ENCODE data around the gene PPP1R13B. TPM values are rescaled to one million over a fixed set of nuclear protein-coding genes. Genes with fewer than 3 reads are reported as not detected.
A peak's percentile ranks its signal among the peaks of the same experiment; 100 is the strongest.
"Not testable (repeated sequence)": the region's sequence is repeated elsewhere in the genome, so short reads cannot be mapped to it uniquely, and the experiment has no call there.

The PPP1R13B gene
- total and polyA plus RNA-seq, 2 donors from 2014 or later, result 15.1 to 69.4 TPM

GRCh38 chr14:103692159-103692558, 155.2 kb downstream of the PPP1R13B start:
- Histone ChIP-seq H3K36me3 (ENCODE audit: control insufficient read depth in 2 of 3, insufficient read depth in 3 of 3, low read length in 3 of 3) (peaks cover 7 to 34% (median 8%) of the 10 kb centered on the region in 3 donors), H3K27ac (ENCODE audit: low read depth in 2 of 2, low read length in 2 of 2) (no peak overlapping the region), H3K4me1 (ENCODE audit: control insufficient read depth in 2 of 3, insufficient read depth in 2 of 3, low read depth in 1 of 3, low read length in 3 of 3) (peaks cover 0 to 4% (median 2%) of the 10 kb centered on the region in 3 donors), H3K9ac (ENCODE audit: low read length in 3 of 3) (no peak overlapping the region), H3K27me3 (ENCODE audit: control insufficient read depth, insufficient read depth, low read length) (no peaks in the 10 kb centered on the region), H3K4me3 (ENCODE audit: low read length in 3 of 3) (no peak overlapping the region), H3K9me3 (ENCODE audit: control insufficient read depth in 2 of 3, insufficient read depth in 1 of 3, low read length in 3 of 3) (no peaks in the 10 kb centered on the region)
- intact Hi-C loops (cut with DNase I), result no loop called here
- TF ChIP-seq, protein P1, sequence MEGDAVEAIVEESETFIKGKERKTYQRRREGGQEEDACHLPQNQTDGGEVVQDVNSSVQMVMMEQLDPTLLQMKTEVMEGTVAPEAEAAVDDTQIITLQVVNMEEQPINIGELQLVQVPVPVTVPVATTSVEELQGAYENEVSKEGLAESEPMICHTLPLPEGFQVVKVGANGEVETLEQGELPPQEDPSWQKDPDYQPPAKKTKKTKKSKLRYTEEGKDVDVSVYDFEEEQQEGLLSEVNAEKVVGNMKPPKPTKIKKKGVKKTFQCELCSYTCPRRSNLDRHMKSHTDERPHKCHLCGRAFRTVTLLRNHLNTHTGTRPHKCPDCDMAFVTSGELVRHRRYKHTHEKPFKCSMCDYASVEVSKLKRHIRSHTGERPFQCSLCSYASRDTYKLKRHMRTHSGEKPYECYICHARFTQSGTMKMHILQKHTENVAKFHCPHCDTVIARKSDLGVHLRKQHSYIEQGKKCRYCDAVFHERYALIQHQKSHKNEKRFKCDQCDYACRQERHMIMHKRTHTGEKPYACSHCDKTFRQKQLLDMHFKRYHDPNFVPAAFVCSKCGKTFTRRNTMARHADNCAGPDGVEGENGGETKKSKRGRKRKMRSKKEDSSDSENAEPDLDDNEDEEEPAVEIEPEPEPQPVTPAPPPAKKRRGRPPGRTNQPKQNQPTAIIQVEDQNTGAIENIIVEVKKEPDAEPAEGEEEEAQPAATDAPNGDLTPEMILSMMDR (IDR thresholded peaks at IDR 0.05; ENCODE audit: borderline replicate concordance, extremely low read depth, insufficient read depth), result no peak
- FAIRE-seq, result no peak
- DNase-seq, result no peak

- H3K27ac ChIP-seq (ENCODE audit: low read depth in 2 of 2, low read length in 2 of 2); H3K27me3 ChIP-seq (ENCODE audit: control insufficient read depth, insufficient read depth, low read length); H3K4me3 ChIP-seq (ENCODE audit: low read length in 3 of 3); H3K9ac ChIP-seq (ENCODE audit: low read length in 3 of 3); H3K4me1 ChIP-seq (ENCODE audit: control insufficient read depth in 2 of 3, insufficient read depth in 2 of 3, low read depth in 1 of 3, low read length in 3 of 3); H3K9me3 ChIP-seq (ENCODE audit: control insufficient read depth in 2 of 3, insufficient read depth in 1 of 3, low read length in 3 of 3); intact Hi-C loops (cut with DNase I); FAIRE-seq; DNase-seq: not testable (repeated sequence)
- peaks cover 7 to 34% (median 10%) of the 10 kb centered on the region in 3 donors for H3K36me3 ChIP-seq (ENCODE audit: control insufficient read depth in 2 of 3, insufficient read depth in 3 of 3, low read length in 3 of 3)
Observed at GRCh38 chr14:103691655-103692054, 155.7 kb downstream of the PPP1R13B start.

- Histone ChIP-seq H3K4me3 (ENCODE audit: low read length in 3 of 3) (no peak overlapping the region), H3K9me3 (ENCODE audit: control insufficient read depth in 2 of 3, insufficient read depth in 1 of 3, low read length in 3 of 3) (no peaks in the 10 kb centered on the region), H3K4me1 (ENCODE audit: control insufficient read depth in 2 of 3, insufficient read depth in 2 of 3, low read depth in 1 of 3, low read length in 3 of 3) (no peaks in the 10 kb centered on the region), H3K36me3 (ENCODE audit: control insufficient read depth in 2 of 3, insufficient read depth in 3 of 3, low read length in 3 of 3) (peaks cover 8 to 46% (median 16%) of the 10 kb centered on the region in 3 donors), H3K9ac (ENCODE audit: low read length in 3 of 3) (no peak overlapping the region), H3K27me3 (ENCODE audit: control insufficient read depth, insufficient read depth, low read length) (no peaks in the 10 kb centered on the region), H3K27ac (ENCODE audit: low read depth in 2 of 2, low read length in 2 of 2) (no peak overlapping the region)
- FAIRE-seq (no peak), DNase-seq (peak in 1 of 5 donors; percentile 59)
- intact Hi-C loops (cut with DNase I), result no loop called here
- TF ChIP-seq, protein P1 (IDR thresholded peaks at IDR 0.05; ENCODE audit: borderline replicate concordance, extremely low read depth, insufficient read depth), result no peak
Observed at GRCh38 chr14:103690332-103690731, 157.0 kb downstream of the PPP1R13B start.

DNA sequence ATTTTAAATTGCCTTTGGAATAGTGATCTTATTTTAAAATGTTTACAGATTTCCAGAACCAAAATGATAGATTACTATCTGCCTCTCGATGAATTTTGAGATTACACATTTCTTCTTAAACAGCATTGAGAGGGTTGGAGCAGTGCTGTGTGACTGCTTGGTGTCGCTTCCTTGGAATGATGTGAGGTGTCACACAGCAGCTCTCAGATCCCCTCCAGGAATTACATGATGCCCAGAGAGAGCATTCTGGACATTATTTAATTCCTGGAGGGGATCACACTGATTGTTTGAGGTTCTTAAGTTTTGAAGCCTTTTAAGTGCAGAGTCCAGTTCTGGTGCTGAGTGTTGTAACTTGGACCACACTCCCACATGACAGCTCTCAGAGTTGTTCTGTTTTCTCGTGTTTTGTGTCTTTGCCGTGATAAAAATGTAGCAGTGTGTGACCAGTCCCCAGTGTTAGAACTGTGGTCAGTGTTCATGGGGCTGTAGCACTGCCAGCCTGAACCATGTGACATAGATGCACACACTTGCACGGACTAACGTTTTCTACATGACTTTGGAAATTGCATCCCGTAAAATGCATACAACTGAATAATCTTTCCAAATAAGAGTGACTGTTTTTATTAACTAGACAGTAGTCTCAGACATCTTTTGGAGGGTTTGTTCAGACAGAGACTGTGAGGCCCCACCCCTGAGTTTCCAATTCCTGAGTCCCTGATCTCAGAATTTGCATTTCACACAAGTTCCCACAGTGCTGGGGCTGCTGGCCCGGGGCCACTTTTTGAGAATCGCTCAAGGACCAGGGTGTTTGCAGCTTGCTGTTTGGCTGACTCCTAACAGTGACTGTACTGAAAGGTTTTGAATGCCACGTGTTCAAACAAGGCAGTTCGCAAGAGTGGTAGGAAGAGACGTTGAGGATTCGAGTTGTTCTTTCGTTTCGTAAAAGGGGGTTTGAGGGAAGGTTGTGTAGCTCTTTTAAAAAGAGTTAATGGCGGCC, 158.2 kb downstream of the PPP1R13B start:
- Histone ChIP-seq H3K36me3 (ENCODE audit: control insufficient read depth in 2 of 3, insufficient read depth in 3 of 3, low read length in 3 of 3) (peaks cover 11 to 45% (median 24%) of the 10 kb centered on the region in 3 donors), H3K9me3 (ENCODE audit: control insufficient read depth in 2 of 3, insufficient read depth in 1 of 3, low read length in 3 of 3) (no peaks in the 10 kb centered on the region), H3K27ac (ENCODE audit: low read depth in 2 of 2, low read length in 2 of 2) (no peak overlapping the region), H3K4me1 (ENCODE audit: control insufficient read depth in 2 of 3, insufficient read depth in 2 of 3, low read depth in 1 of 3, low read length in 3 of 3) (no peaks in the 10 kb centered on the region), H3K27me3 (ENCODE audit: control insufficient read depth, insufficient read depth, low read length) (no peaks in the 10 kb centered on the region), H3K9ac (ENCODE audit: low read length in 3 of 3) (no peak overlapping the region), H3K4me3 (ENCODE audit: low read length in 3 of 3) (no peak overlapping the region)
- TF ChIP-seq, protein P1 (IDR thresholded peaks at IDR 0.05; ENCODE audit: borderline replicate concordance, extremely low read depth, insufficient read depth), result no peak
- DNase-seq (peak in 1 of 5 donors; percentile 66), FAIRE-seq (no peak)
- intact Hi-C loops (cut with DNase I), result no loop called here
